HCEC 1CT (cell line): Measurements from ENCODE around the gene PLN.

Experiments
- DNase-seq: peaks from one replicate; pipeline ENCODE4 v3.0.0-alpha.2; 2017

PLN gene

DNA sequence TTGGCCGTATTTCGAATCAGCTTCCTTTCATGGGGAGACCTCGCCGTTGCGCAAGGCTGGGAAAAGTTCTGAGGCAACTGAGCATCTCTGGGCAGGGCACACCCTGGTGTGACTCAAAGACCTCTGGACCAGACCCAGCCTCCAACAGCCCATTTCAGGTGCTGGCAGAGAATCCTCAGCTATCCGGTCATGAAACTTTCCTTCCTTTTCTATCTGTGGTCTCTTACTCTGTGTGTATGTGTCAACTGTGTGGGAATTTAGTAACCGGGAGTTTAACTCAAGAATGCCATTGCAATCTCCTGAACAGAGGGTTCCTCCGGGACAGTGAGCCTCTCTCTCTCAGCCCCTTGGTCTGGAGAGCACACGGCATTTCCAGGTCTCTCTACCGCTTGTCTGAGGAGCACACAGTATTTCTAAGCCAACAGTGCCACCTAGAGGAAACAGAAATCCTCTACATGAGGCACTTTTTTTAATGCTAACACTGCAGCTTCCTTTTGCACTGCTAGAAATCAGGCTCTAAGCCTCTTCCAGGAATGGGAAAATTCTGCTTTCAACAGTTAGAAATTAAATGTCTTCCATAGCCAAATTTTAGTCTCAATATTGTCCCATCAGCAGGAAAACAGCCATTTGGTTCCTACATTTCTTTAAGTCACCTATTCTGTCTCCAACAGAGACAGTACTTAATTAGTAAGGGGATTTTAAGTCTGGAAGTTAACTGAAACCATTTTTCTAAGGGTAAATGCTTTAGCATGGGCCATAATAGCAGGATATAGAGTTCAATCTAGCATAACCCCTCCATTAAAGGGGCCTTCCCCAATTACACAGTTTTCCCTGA, 32.7 kb downstream of the PLN start:
- peak; percentile 71 for DNase-seq

DNA sequence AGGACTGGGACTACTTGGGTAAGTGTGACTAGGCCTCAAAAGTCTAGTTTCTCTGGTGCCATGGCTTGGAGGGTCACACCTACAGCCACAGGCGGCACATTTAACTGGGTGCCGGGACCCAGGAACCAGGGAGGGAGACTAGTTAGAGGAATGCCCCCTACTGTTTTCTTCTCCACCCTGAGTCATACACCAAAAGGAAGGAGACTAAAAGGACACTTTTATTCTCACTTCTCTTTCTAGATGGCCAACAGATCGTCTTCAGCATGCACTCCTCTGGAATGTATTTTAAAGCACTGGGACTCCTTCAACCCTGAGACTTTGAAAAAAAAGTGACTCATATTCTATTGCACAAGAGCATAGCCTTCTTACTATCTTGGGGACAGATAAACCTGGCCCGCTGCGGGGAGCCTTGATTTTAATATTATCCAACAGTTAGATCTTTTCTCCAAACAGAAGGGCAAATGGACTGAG, 33.4 kb downstream of the PLN start:
- peak; percentile 74 for DNase-seq

DNA sequence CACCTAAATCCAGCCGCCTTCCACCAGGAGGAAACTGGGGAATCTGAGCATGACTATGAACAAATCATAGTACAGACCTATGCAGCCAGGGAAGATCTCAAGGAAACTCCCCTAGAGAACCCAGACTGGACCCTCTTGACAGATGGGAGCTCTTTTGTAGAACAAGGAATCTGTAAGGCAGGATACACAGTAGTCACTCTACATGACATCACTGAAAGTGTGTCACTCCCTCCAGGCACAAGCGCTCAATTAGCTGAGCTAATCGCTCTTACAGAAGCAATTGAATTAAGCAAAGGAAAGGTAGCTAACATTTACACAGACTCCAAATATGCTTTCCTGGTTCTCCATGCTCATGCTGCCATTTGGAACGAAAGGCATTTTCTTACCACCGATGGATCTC, 36.8 kb downstream of the PLN start:
- no peak for DNase-seq

DNA sequence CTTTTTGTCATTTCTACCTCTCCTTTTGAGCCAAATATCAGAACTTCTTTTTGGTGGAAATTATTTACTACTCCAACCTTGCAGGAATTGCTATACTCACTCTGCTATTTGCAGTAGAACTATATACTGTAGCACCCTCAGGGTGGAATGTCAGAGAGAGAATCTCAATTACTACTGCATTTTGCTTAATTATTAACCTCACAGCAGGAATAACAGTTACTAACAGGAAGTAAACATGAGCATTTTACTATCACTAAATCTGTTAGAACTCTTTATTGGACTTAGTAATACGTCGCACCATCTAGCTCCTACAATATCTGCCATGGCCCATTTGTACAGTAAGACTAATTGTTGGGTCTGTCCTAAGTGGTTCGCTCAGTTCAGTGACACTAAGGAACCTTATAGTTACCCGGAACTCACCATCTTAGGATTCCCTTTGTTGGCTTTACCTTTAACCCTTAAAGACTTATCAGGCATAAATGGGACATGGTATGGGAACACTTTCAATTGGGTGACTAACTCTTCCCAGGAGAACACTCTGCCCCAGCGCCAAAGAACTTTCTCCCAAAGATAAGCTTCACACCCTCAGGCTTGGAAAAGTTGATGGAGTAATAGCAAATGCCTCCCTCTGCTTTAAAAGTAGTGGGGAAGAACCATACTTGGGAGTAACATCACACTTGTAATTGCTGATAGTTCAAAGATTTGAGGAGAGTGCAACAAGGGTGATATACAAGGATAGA, 38.8 kb downstream of the PLN start:
- no peak for DNase-seq

DNA sequence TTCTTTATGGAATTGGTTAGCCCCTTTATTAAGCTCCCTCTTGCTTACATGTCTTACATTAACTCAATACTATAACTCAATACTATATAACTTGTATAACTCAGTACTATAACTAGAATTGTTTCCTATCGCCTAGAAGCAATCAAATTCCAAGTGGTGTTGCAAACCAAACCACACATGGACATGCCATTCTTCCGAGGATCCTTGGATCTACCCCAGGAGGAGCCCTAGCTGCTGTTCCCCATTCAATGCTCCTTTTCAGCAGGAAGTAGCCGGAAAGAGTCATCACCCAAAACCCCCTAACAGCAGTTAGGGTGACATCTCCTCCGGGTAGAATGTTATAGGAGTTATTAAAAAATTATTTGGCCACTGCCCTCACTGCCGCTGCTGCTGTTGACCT, 40.5 kb downstream of the PLN start:
- DNase-seq, result no peak

DNA sequence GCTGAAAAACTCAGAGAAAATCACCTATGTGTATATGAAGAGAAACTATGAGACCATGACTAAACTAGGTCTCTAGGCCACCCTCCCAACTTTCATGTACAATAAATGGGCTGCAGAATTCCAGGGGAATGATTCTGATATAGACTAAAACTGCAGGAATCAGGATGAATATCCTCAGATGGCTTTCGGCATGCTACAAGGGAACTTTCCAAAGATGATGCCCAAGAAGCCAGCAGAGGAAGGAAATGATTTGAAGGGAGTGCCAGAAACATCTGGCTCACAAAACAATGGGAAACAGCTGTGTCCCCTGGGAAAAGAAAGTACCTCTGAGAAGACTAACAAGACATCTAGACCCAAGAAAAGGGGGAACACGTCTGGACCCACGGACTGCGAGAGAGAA, 41.1 kb downstream of the PLN start:
- DNase-seq, result no peak

DNA sequence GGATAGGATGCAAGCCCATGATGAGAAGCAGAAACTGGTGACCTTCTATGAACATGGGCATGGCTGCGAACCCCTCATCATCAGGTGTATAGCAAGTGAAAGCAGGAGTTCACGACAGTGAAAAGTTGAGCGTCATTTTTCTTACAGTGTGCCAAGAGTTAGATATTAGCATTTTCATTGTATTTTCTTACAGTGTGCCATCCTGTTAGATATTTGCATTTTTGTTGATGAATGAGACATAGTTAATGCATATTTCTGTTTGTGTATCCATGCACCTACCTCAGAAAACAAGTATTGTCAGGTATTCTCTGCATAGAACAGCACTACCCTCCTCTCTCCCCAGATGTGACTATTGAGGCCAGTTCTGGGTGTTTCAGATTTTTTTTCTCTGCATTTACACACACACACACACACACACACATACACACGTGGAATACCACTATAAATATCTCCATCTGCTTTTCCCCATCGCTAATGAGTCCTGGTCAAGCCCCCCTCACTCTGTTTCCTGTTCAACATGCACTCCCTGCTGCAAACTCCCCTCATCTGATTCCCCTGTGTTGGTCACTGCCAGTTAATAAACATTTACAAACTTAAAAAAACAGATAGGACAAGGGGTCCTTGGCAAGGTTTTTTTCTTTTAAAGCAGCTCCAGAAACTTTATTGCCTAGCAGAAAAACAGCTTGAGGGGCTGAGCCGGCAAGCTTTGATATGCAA, 41.7 kb downstream of the PLN start:
- DNase-seq, result no peak

DNA sequence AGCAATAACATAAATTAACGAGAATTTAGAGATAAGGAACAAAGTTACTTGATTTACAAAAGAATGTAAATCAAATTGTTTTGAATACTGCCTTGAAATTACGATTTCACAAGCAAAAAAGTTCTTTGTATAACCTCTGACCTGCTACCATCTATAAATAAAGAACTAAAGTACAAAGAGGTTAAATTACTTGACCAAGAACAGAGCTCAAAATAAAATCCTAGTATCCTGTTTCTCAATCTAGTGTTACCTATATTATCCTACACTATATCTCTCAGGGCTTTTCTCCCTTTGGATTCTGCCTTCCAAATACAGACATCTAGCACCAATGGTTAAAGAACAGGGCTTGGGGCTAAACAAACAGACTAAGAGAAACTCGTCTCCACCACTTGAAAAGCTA, 43.8 kb downstream of the PLN start:
- DNase-seq, result no peak

DNA sequence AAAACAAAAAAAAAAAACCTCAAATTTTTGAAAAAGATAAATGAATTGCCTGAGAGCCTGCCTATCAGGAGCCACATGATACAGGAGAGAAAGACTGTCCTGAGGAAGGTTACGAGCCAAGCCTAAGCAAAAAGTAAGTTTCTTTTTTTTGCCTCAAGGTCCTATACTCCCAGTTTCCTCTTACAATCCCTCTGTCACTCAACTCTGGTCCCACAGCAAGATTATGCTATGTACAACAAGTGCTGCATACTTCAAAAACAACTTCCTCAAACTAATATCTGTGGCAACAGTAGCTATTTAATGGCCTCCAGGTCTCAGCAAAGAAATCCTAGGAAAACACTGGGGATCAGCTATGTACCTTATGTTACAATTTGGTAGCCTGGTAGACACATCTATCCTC, 46.8 kb downstream of the PLN start:
- DNase-seq, result no peak

DNA sequence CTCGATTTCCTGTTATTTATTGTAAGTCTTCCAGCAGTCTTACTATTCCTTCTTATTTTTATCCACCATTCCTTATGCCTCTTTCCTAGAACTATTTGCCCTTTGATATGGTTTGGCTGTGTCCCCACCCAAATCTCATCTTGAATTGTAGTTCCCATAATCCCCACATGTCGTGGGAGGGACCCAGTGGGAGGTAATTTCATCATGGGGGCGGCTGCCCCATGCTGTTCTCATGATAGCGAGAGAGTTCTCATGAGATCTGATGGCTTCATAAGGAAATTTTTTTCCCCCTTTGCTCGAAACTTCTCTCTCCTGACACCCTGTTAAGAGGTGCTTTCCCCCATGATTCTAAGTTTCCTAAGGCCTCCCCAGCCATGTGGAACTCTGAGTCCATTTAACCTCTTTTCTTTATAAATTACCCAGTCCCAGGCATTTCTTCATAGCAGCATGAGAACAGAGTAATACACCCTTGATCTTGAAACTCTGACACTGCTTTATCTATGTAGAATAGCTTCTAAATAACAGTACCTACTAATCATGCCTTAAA, 48.8 kb downstream of the PLN start:
- DNase-seq, result no peak

DNA sequence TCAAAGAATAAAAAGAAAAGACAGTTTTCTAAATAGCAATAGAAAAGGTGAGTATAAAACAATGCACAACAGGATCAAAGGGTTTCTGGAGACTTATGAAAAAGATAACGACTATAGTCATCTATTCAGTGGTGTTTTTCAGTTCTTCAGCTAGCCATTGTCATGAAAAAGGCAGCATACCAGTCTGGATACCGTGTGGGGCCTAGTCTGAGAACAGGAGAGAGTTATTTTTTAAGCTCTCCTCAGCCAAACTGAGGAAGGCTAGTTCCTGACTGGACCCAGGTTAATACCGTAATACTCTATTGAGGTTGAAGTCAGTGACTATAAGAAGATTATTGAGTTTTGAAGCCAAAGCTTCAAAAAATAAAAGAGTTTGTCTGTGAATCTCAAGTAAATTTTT, 49.5 kb downstream of the PLN start:
- DNase-seq, result no peak

DNA sequence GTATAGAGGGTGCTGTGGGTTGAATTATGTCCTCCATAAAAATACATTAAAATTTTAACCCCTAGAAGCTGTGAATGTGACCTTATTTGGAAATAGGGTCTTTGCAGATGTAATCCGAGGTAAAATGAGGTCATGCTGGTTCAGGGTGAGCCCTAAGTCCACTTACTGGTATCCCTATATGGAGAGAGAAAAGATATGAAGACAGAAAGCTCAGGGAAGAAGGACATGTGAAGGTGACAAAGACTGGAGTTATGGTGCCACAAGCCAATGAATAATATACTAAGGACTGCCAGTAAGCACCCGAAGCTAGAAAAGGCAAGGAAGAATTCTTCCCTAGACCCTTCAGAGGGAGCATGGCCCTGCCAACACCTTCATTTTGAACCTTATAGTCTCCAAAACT, 50.2 kb downstream of the PLN start:
- no peak for DNase-seq

DNA sequence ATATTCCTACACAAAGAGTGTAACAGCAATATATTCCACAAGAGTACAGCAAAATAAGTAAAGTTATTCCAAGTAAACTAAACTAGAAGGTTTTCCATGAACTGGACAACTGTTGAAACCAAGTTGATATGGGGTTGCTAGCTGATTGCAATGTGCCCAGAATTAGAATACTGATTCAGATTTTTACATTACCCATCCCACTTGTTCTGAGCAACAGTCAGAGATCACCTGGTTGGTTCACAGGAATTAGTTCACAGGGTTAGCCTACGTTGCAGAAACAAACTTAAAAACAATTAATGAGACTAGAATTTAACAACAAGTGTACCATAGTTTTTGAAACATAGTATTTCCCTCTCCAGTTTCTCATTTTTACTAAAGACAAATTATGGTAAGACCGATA, 54.2 kb downstream of the PLN start:
- DNase-seq, result no peak

DNA sequence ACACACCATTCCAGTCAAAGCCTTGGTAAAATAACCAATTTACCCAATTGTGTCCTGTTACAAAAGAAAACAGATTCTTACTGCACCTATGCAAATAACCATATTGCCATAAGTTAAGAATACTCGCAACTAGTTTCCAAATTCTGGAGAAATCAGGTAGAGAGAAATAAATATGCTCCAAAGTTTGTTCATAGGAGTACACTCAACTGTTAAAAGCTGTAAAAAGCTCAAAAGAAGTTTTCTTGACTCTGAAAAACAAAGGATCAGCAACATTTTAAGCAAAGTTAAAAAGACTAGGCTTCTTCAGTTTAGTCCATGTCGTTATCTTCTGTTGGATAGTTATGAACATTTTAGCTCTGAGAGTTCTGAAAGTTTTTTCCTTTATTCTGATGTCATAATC, 55.3 kb downstream of the PLN start:
- no peak for DNase-seq

DNA sequence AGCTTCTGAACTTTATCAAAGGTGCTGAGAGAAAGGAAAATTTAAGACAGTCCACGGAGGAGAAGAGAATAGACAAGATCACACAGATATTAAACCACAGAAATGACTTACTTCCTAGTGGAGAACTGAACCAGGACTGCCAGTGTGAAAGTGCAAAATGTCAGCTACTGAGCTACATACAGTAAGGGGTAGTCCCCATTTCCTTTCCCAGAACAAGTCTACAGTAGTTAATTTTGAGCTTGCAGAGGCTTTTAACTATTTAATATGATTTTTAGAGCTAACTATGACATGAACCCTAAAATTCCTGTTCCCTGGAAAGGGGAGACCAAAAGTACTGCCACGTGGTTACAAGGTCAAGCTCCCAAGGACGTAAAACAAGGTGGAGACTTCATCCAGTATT, 58.2 kb downstream of the PLN start:
- no peak for DNase-seq

DNA sequence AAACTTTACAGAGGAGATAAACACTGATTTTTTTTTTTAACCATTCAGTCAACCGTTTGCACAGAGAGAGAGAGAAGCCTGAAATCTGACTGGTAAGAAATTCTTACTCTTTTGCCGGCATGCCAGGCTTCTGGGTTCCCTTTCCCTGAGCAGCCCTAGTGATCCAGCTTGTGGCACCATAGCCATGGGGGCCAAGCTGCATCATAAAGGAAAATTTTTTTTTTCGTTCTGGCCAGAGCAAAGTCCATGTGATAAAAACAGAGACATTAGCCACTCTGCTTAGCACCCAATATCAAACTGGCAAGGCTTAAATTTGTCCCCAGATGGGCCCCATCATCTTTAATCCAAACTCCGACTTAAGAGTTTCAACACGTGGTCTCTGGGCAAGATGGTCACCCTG, 58.8 kb downstream of the PLN start:
- no peak for DNase-seq
